HL-60 (cell line): Measurements from ENCODE around the gene CD4.

Experiments used
- DNase-seq, 2 experiments: peaks; one replicate each; pipeline ENCODE4 v3.0.0-alpha.2; 2010 to 2020; ENCODE audit warnings: low read depth in 1 of 2, low spot score in 1 of 2
- H3K27ac ChIP-seq: fragments of 250-450 bp; sonication (Bioruptor Pico); replicated peaks from 2 replicates; pipeline ENCODE4 v1.5.1; 2020; ENCODE audit warnings: mild to moderate bottlenecking, moderate library complexity
- H3K27me3 ChIP-seq: fragments of 250-450 bp; sonication (Bioruptor Pico); 2 replicates; pipeline ENCODE4 v1.5.1; 2021; ENCODE audit warnings: mild to moderate bottlenecking, moderate library complexity; ENCODE audit not compliant: insufficient read depth, poor library complexity, severe bottlenecking
- H3K4me3 ChIP-seq: replicated peaks from 2 replicates; pipeline ENCODE4 v1.5.1; 2011; ENCODE audit warnings: mild to moderate bottlenecking, control low read depth, low read length; ENCODE audit not compliant: insufficient read depth
- GABPA ChIP-seq: IDR thresholded peaks from 2 replicates; pipeline ENCODE4 v1.6.1; 2012; ENCODE audit warnings: low read depth
- POLR2AphosphoS5 ChIP-seq: IDR thresholded peaks from 2 replicates; pipeline ENCODE4 v1.6.1; 2012; ENCODE audit warnings: low read depth
- SPI1 ChIP-seq: IDR thresholded peaks from 2 replicates; pipeline ENCODE4 v1.6.1; 2012; ENCODE audit warnings: low read depth, mild to moderate bottlenecking, borderline replicate concordance
- TF ChIP-seq, protein P1 (sequence below): IDR thresholded peaks from one replicate; pipeline ENCODE4 v1.5.1; 2011; ENCODE audit warnings: low read length, control low read depth, inconsistent platforms; ENCODE audit not compliant: insufficient read depth
- TF ChIP-seq, protein P2 (sequence below): IDR thresholded peaks from 2 replicates; pipeline ENCODE4 v1.6.1; 2012; ENCODE audit warnings: low read depth; ENCODE audit not compliant: insufficient replicate concordance

CD4 gene

DNA sequence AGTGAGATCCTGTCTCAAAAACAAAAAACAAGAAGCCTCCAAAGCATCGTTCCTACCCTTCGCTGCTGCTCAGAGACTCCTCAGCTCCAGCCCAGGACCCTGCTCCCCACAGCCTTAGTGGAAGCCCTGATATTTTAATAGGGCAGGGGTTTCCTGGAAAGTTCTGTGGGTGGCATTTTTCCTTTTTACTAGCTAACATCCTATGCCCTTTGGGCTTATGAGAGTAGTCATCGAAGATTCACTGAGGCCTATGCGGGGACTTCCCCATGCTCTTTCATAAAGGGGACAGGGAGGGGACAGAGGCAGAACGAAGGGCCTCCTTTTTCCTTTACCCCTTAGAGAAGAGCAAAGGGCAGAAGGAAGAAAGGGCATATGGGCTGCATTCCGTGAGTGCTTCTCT, 8.8 kb upstream of the CD4 start:
- Histone ChIP-seq H3K4me3 (no peak overlapping the region), H3K27me3 (peaks cover 10% of the 10 kb centered on the region), H3K27ac (no peak overlapping the region)
- TF ChIP-seq, protein P1, sequence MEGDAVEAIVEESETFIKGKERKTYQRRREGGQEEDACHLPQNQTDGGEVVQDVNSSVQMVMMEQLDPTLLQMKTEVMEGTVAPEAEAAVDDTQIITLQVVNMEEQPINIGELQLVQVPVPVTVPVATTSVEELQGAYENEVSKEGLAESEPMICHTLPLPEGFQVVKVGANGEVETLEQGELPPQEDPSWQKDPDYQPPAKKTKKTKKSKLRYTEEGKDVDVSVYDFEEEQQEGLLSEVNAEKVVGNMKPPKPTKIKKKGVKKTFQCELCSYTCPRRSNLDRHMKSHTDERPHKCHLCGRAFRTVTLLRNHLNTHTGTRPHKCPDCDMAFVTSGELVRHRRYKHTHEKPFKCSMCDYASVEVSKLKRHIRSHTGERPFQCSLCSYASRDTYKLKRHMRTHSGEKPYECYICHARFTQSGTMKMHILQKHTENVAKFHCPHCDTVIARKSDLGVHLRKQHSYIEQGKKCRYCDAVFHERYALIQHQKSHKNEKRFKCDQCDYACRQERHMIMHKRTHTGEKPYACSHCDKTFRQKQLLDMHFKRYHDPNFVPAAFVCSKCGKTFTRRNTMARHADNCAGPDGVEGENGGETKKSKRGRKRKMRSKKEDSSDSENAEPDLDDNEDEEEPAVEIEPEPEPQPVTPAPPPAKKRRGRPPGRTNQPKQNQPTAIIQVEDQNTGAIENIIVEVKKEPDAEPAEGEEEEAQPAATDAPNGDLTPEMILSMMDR, result no peak
- no peak for TF ChIP-seq GABPA
- TF ChIP-seq, protein P2, sequence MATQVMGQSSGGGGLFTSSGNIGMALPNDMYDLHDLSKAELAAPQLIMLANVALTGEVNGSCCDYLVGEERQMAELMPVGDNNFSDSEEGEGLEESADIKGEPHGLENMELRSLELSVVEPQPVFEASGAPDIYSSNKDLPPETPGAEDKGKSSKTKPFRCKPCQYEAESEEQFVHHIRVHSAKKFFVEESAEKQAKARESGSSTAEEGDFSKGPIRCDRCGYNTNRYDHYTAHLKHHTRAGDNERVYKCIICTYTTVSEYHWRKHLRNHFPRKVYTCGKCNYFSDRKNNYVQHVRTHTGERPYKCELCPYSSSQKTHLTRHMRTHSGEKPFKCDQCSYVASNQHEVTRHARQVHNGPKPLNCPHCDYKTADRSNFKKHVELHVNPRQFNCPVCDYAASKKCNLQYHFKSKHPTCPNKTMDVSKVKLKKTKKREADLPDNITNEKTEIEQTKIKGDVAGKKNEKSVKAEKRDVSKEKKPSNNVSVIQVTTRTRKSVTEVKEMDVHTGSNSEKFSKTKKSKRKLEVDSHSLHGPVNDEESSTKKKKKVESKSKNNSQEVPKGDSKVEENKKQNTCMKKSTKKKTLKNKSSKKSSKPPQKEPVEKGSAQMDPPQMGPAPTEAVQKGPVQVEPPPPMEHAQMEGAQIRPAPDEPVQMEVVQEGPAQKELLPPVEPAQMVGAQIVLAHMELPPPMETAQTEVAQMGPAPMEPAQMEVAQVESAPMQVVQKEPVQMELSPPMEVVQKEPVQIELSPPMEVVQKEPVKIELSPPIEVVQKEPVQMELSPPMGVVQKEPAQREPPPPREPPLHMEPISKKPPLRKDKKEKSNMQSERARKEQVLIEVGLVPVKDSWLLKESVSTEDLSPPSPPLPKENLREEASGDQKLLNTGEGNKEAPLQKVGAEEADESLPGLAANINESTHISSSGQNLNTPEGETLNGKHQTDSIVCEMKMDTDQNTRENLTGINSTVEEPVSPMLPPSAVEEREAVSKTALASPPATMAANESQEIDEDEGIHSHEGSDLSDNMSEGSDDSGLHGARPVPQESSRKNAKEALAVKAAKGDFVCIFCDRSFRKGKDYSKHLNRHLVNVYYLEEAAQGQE, result no peak
- TF ChIP-seq POLR2AphosphoS5, result no peak
- no peak for TF ChIP-seq SPI1
- no peak for DNase-seq

DNA sequence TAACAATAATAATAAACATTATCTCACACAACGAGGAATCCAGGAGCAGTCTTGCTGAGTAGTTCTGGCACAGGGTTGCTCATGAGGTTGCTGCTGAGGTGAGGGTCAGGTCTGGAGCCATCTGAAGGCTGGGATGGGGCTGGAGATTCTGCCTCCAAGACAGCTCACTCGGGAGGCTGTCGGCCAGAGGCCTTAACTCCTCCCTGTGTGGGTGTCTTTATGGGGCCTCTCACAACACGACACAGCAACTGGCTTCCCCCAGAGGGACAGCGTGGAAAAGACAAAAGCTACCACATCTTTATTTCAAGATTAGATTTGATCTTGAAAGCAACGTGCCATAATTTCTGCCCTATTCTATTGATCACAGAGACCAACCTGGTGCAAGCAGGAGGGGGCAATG, 7.2 kb upstream of the CD4 start:
- no peak overlapping the region for H3K4me3 ChIP-seq
- TF ChIP-seq, protein P2, result no peak
- TF ChIP-seq, protein P1, result no peak
- TF ChIP-seq GABPA (no peak), SPI1 (no peak), POLR2AphosphoS5 (no peak)
- peaks cover 6% of the 10 kb centered on the region for H3K27me3 ChIP-seq
- H3K27ac ChIP-seq, result no peak overlapping the region
- no peak for DNase-seq

- no peak for TF ChIP-seq SPI1
- TF ChIP-seq, protein P2, result no peak
- TF ChIP-seq, protein P1, result no peak
- TF ChIP-seq POLR2AphosphoS5, result no peak
- no peak for TF ChIP-seq GABPA
- Histone ChIP-seq H3K27me3 (no peaks in the 10 kb centered on the region), H3K27ac (no peak overlapping the region), H3K4me3 (no peak overlapping the region)
- no peak for DNase-seq
These were observed 6.3 kb upstream of the CD4 start for GRCh38 chr12:6782850-6783566.
